Keratinocyte (primary cell): ENCODE measurements around the gene OR13J1.

Experiments
- CTCF ChIP-seq, 3 experiments: IDR thresholded peaks in 1 of 3; conservative IDR thresholded peaks in 1 of 3; optimal IDR thresholded peaks in 1 of 3; 2 replicates in 2 of 3; 3 replicates in 1 of 3; pipeline versions ENCODE3 to v1.5.1; 2011; ENCODE audit warnings: low read length in 3 of 3, mild to moderate bottlenecking in 3 of 3, moderate library complexity in 2 of 3, control low read depth in 1 of 3, inconsistent platforms in 1 of 3; ENCODE audit not compliant: insufficient read depth in 2 of 3; ENCODE audit errors: extremely low read depth in 1 of 3
- EZH2 ChIP-seq: IDR thresholded peaks from one replicate; pipeline ENCODE4 v1.6.1; 2012; ENCODE audit warnings: inconsistent platforms, mild to moderate bottlenecking, low read length, moderate library complexity

- TF ChIP-seq CTCF (optimal IDR thresholded peaks at IDR 0.05 in 1 of 3, IDR thresholded peaks at IDR 0.05 in 1 of 3, conservative IDR thresholded peaks at IDR 0.05 in 1 of 3; ENCODE audit: extremely low read depth in 1 of 3, insufficient read depth in 2 of 3, low read length in 3 of 3) (no peak), EZH2 (no peak)
These were observed 39.1 kb upstream of the OR13J1 start, which contains the start of gene SPAAR for GRCh38 chr9:35909274-35909673.
